GM21529 (cell line): ENCODE results near the gene RBPJ.
A peak's percentile ranks its signal among the peaks of the same experiment; 100 is the strongest.
"Not testable (repeated sequence)": the region's sequence is repeated elsewhere in the genome, so short reads cannot be mapped to it uniquely, and the experiment has no call there.

Experiments used
- ATAC-seq: cut with Tn5 transposase; IDR thresholded peaks from one replicate; pipeline ENCODE4 v1.9.1; 2021; ENCODE audit not compliant: unreplicated experiment

Gene RBPJ

DNA sequence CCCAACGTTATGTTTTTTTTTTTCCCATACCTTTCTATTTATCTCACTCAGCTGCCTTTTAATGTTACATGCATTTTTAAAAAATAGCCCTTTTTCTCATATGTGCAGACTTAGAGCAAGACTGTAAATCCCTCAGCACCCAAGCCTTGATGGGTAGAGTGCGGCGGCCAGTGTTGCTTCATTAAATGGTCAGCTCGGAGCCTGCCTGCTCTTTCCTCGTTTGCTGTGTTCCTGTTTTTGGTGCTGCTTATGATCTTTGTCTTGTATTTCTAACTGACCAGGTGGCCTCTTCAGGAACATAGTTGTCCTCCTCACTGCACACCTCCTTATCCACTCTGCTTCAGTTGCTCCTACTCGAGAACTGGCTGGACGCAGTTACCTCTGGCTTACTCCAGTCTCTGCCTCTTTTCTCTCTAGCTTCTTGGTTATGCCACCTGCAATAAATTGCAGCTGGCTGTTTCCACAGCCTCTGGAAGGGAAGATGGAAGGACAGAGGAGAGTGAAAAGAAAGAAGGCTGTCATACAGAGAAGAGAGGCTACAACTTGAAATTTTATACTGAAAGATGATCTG, 10.7 kb downstream of the RBPJ start:
- no peak for ATAC-seq

DNA sequence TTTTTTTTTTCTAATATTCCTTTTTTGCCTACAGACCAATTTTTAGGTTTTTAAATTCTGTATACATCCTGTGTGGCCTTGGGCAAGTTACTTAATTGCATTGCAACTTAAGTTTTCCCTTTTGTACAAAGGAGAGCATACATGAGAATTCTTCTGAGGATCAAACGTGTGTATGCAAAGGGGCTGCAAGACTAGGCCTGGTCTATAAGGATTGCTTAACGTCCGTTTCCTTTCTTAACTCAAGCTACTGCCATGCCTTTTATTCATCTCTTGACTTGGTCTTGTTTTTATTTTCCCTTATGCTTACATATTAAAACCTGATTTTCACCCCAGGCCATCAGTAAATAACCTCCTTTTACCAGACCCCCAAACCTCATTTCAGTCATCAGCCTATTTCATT, 13.6 kb downstream of the RBPJ start:
- no peak for ATAC-seq

DNA sequence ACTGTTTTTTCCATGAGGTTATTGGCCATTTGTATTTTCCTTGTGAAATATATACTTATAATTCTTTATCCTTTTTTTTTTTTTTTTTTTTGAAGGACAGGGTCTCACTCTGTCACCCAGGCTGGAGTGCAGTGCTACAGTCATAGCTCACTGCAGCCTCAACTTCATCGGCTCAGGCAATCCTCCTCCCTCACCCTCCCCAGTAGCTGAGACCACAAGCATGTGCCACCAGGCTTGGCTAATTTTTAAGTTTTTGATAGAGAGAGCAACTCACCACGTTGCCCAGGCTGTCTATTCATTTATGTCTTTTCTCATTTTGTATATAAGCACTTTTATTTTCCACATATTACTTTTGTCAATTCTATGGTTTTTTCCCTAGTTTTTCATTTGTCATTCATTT, 16.8 kb downstream of the RBPJ start:
- no peak for ATAC-seq

DNA sequence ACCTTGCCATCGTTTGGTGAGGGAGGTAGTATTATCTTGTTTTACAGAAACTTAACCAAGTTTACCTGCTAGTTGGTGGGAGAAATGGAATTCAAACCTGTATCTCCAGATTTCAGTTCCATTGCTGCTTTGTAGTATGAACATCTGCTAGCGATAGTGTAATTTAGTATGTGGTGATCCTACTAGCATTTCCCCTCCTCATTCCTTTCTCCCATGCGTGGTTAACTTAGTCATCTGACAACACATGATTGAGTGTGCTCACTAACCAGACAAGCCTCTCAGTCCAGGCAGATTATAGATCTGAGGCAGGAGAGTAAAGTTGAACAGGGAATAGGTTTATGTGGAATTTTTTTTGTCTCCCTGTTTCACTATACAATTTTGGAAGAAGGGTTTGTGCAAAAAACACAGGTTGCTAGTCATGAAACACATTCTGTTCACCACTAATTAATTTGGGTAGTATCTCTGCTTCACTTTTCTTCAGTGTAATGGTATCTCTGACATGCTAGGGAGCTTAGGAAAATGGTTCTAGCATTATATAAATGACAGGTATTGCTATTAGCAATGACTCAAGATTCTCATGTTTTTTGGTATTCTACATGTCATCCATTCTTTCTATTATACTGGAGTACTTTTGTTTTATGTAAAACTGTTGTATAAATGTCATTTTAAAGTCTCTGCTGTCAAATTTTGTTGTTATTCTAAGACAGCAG, 21.7 kb downstream of the RBPJ start:
- no peak for ATAC-seq

DNA sequence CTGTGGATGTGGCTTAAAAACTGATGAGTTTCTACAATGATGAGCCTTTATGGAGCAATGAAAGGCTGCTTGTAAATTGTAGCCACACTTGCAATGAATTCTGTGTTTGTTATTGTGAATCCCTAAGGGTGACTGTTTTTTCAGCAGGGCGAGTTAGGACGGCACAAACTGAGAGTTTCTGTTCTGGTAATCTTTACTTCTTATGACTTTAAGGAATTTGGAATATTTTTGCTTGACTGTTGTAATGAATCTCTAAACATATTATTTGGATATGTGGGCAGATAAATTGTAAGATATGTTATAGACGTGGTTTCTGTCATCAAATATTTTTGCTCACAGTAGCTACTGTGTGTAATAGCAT, 22.2 kb downstream of the RBPJ start:
- ATAC-seq: no peak

DNA sequence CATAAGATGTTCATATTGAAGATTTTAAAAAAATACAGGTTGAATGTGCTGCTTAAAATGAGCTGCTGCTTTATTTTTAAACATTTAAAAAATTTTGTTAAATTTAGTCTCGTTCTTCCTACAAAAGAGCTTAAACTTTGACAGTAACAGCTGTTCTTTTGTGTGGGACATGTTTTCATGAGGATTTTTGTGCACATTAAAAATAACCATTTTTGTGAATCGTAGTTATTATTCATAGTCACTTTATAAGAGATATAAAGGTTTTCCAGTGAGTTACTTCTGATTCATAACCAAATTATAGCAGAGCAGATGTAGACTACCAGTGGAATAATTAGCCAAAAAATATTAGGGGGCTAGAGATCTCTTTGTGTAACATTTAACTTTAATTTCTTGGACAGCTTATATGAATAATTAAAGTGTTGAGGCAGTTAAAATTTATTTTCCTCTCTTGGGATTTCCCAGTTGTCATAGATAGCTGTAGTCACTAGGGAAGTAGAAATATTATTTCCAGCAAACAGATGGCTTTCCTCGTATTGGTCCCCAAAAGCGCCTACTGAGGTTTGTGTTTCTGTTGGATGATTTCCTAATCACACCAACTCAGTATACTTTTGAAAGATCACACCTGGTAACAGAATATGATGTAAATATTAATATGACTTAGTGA, 24.2 kb downstream of the RBPJ start:
- no peak for ATAC-seq

DNA sequence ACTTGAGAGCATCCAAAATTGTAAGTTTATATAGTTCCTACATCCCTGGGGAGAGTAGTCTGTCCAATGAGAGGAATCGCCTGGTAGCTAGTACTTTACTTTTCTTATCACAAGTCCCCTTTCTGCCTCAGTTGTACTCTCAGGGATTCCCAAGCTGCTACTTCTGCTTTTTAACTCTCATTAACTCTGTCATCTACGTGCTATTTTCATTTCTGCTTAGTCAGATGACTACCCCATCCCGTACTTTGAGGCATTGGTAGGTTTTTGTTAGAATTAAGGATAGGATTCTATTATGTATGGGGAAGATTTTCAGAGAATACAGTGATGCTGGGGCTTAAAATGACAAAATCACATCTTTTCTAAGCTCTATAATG, 24.7 kb downstream of the RBPJ start:
- no peak for ATAC-seq

DNA sequence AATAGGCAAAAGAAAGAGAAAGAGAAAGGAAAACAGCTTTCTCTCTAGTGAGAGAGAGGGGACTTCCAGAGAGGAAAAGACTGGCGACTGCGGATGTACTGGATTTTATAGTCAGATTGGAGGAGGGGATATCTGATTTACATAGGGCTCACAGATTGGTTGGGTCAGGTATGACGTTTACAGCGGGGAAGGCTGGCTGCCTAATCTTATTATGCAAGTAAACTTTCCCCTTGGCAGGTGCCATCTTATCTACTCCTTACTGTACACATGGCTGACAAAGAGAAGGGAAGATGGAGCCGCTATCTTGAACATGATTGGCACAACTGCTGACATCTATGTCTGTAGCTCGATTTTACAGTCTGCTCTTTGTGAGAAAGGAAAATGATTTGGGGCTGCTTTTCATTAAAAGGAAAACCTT, 25.4 kb downstream of the RBPJ start:
- no peak for ATAC-seq

DNA sequence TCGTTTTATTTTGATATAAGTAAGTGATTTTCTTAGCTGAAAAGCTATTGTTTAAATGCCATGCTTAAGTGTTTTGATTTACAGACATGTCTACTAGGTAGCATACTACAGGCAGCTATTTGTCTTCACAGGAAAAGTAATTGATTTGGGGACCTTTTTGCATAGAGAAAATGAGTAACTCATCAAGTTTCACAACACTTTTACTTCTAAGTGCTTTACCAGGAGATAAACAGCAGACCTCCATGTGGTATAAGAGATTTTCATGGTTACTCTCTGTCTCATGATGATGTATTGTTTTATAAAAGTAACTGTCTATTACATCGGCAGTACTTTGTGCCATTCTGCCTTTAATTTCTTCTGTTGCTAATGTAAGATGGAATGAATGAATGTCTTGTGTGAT, 28.7 kb downstream of the RBPJ start:
- ATAC-seq: no peak

DNA sequence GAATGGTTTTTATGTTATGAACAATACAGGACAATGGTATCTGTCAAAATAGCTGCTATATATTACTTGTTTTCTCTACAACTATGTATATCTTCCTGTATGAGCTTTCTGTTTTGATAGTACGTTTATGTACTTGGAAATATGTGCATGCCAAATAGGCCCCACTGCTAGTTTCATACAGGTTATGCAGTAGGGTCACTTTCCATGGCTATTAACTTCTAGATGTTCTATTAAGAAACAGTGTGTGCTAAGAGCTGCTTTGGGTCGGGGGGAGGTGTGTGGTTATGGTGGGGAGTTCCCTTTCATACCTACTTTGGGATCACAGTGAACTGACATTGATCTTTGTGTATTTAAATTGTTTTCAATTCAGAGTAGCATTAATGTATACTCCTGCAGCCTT, 30.9 kb downstream of the RBPJ start:
- no peak for ATAC-seq

DNA sequence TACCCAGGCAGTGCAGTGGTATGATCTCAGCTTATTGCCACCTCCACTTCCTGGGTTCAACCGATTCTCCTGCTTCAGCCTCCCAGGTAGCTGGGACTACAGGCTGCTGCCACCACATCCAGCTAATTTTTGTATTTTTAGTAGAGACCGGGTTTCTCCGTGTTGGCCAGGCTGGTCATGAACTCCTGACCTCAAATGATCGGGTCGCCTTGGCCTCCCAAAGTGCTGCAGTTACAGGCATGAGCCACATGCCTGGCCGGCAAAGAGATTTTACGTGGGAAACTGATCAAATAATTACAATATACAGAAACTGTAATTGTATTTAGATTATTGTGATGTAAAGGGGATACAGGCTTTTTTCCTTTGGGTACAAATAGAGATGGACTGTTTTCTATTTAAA, 33.7 kb downstream of the RBPJ start:
- ATAC-seq: no peak

DNA sequence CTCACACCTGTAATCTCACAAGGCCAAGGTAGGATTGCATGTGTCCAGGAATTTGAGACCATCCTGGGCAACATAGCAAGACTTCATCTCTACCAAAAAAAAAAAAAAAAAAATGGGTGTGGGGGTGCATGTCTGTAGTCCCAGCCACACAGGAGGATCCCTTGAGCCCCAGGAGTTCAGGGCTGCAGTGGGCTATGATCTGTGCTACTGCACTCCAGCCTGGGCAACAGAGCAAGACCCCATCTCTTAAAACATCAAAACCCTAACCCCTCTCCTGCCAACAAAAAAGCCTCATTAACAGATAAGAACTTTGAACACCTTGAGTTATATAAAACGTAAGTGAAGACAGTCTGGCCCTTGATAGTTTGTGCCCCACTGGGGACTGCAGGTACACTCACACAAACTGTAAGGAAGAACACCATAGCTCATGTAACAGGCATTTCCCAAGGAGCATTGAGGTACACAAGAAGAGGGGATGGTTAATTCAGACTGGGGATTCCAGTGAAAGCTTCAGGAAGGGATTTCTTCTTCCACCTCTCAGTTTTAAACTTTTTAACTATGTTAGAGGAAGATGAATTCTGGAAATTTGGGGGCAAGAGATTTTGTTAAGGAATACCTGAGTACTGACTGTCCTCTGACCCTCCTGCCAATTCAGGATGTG, 34.7 kb downstream of the RBPJ start:
- no peak for ATAC-seq

DNA sequence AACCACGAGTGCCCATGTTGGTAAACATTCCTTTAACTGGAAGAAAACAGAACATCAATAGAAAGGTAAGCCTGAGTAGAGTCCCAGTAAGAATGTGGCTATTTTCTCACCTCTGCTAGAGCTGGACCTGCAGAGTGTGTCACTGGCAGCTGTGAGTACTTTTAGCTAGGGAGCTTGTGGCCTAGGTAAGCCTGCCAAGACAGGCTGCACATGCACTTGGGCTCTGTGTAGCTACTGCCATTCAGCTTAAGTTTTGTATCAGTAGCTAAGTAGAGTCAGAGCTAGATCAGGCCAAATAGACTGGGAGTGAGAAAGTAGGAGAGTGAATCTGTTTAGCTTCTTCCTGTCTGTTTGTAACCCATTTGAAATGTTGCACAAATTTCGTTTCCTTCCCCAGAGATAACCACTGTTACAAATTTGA, 35.3 kb downstream of the RBPJ start:
- peak; percentile 72 for ATAC-seq

DNA sequence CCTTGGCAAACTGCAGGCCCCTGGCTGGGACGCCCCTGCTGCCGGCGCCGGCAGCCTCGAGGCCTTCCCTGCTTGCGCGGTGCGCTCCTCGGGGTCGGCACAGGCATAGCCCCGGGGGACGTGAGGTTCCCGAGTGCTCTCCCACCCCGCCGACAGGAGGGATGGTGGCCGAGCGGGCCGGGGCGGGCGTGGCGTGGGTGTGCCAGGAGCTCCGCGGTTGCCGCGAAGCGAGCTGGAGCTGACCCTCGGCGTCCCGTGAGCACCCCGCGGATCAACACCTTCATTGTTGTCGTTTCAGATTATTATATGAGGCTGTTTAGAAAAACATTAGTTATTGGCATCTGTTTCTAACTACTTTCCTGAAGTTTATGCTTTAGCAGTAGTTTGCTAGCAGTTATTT, 38.7 kb downstream of the RBPJ start:
- not testable (repeated sequence) for ATAC-seq

DNA sequence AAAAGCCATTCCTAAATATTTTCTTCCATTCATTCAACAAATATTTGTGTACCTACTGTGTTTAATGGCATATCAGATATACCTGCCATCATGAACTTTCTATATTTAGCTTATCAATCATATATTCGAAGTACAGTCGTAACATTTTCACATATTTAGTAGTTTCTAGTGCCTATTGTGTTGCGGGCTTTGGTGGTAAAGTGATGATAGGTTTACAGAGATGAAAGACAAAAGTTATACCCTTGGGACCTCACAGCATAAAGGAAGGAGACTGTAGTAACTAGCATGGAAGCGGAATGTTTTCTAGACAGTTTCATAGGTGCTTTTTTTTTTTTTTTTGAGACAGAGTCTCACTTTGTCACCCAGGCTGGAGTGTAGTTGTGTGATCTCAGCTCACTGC, 39.5 kb downstream of the RBPJ start:
- no peak for ATAC-seq

DNA sequence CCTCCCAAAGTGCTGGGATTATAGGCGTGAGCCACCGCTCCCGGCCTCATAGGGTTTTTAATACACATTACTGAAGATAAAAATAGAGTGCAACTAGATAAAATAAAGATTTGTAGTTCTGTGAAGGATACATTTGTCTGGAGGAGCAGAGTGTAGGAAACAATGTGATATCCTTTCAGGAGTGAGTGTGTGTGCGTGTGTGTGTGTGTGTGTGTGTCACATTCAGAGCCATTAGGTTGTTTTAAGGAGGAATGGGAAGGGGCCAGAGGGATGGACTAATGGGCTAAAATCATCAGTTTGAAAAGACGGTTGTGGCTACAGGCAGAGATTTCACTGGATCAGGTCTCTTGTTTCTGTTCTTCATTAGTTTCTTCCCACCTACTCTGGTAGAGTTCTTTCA, 40.0 kb downstream of the RBPJ start:
- ATAC-seq: no peak

DNA sequence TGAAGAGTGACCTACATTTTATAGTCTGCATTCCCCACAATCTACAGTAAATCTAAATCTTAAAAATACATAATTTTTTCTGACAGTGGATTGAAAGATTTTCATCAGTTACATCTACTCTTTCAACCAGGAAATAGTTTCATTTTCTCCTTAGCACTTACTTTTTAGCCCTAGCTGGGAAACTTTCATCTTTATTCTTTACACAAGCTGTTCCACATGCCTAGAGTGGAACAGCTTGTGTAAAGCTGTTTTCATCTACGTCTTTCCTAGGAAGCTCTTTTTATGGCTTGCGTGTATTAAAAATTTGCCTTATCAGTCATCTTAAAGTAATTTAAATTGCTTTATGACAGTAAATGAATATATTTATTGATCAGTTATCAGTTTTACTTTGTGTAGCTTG, 40.5 kb downstream of the RBPJ start:
- ATAC-seq: no peak

DNA sequence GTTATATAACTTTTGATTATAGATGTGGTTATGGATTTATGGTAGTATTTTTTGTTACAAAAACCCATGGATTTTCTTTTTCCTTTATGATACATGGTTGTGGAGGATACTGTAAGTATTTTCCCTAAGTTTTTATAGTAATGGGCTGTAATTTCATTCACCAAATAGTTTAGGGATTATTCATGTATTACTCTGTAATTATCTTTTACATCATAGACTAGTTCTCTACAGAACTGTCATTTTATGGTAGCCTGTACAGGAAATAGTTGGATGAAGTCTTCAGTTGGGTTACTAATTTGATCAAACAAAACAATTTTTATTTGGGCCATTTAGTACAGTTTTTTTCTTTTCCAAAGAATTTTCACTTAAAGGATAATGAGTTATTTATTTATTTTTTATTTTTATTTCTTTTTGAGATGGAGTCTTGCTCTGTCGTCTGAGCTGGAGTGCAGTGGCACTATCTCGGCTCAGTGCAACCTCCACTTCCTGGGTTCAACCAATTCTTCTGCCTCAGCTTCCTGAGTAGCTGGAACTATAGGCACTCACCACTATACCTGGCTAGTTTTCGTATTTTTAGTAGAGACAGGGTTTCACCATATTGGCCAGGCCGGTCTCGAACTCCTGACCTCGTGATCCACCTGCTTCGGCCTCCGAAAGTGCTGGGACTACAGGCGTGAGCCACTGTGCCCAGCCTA, 42.1 kb downstream of the RBPJ start:
- ATAC-seq: no peak

DNA sequence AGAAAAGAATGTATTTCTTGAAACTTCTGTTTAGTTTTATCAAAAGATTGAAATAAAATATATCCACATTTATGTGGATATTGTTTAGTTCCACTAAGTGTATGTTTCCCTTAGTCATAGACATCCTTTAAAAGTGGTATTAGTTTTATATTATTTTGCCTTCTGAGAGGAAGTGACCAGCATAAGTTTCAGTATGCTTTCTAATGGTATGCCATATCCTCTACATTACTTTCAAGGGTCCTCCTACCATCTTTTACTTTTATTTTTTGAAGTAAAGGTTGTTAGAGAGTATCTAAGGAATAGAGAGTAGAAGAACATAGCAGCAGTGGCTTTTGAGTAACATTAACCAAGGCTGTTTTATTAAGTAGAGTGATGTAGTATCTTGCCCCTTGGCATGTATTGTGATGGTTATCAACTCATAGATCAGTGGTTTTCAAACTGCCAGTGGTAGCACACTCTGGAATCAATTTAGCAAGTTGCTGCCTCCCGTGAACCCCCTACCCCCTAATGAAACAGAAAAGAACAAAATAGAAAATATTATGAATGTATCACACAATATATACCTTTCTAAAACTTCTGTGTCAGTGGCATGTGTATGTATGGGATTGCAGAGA, 44.8 kb downstream of the RBPJ start:
- peak; percentile 70 for ATAC-seq

DNA sequence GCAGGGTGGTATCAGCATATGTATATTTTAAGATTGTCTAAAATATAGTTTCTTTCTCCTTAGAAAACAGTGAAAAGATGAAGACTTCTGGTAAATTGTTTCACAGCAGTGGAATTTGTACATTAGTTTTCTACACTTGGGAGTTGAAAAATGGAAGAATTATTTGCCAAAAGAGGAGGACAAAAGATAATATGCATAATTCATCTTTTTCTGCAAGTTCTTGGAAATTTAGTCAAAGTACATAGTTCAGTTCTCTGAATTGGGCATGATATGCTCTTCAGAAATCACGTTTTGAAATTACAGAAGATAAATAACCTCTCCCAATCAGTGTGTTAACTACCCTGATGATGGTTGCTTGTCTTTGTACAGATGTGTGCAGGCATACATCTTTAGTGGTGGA, 47.0 kb downstream of the RBPJ start:
- no peak for ATAC-seq

DNA sequence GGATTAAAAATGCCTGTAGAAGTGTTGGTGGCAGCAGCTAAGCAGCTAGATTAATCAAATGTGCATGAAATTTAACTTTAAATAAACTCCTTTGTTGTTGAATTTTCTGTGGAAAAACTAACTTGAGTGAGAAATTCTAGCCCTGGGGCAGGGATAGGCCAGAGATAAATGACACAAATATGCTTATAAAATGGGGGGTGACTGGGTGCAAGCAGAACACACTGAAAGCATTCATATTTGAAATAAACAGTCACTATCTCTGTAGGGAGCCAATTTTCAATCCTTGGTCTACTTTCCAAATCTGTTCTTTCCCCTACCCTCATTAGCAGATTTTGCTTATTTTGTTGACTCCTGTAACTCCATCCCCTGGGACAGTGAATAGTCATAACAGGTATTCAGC, 47.9 kb downstream of the RBPJ start:
- ATAC-seq: no peak
